HCEC 1CT (cell line): ENCODE measurements around the gene ERCC6L2.

ENCODE experiments used
- DNase-seq: peaks from one replicate; pipeline ENCODE4 v3.0.0-alpha.2; 2017

ERCC6L2 gene

GRCh38 chr9:95985440-95986055, 110.1 kb downstream of the ERCC6L2 start:
- DNase-seq, result no peak

DNA sequence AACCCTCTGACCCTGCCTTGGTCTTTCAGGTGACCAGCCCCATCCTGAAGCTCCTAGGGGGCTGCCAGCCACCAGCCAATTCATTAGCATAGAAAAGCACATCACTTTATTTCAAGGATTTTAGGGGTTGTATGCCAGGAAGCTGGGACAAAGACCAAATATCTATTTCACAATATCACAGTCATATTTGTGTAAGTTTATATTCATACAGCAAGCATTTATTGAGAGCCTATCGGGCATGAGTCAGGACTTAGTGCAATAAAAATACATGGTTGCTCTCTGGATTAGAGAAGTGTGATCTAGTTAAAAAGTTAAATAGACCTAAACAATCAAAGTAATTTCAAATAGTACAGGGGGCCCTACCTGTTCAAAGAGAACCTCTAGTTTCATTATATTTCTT, 113.8 kb downstream of the ERCC6L2 start:
- DNase-seq, result peak; percentile 77

DNA sequence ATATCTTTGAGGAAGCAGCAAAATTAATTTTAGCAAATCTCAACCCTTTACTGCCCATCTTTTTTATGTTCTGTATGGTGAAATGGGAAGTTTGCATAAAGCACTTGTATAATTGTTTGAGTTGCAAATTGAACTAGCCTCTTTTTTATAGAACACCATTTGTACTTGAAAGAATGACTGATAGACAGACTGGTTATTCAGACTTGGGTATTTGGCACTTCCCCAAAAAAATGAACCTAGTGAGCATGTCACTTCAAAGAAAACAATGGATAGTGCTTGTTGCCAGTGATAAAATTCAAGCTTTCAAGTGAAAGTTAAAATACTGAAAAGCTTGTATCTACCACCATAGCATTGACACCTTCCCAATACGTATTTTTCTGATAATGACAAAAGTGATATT, 115.8 kb downstream of the ERCC6L2 start:
- no peak for DNase-seq

GRCh38 chr9:95992536-95992935, 117.0 kb downstream of the ERCC6L2 start:
- no peak for DNase-seq

GRCh38 chr9:95993337-95993736, 117.8 kb downstream of the ERCC6L2 start:
- DNase-seq, result no peak

GRCh38 chr9:95999390-95999789, 123.9 kb downstream of the ERCC6L2 start:
- no peak for DNase-seq

DNA sequence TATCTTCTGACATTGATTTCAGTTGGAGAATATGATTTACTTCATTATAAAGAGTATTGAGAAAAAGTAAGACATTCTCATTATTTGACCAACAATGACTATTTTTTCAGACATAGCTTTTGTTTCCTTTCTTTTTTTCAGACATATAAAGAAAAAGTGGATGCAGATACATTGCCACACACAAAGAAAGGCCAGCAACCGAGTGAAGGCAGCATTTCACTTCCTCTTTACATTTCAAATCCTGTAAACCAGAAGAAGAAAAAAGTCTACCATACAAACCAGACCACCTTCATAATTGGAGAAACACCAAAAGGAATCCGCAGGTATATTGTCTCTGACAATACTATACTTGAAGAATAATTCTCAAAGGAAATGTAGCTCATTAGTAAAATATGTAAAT, 128.9 kb downstream of the ERCC6L2 start:
- no peak for DNase-seq

- DNase-seq, result no peak
Observed at GRCh38 chr9:96006296-96006879, 130.9 kb downstream of the ERCC6L2 start.

DNA sequence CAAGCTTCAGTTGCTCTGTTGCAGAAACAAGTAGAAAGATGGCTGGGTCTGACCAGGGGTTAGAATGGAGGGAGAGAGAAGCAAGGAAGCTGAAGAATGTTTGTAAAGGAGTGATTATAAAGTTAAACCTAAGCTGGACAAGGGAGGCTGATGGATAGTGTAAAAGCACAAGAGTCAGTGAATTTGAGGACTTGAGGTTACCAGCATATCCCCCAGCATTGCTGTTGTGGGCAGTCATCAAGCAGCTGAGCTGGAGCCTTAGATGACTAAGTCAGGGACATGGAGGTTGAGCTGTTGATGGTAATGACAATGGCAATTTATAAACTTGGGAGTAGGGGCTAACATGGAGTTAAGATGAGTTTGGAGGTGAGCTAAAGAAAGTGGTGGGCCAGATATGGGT, 131.5 kb downstream of the ERCC6L2 start:
- peak; percentile 62 for DNase-seq

DNA sequence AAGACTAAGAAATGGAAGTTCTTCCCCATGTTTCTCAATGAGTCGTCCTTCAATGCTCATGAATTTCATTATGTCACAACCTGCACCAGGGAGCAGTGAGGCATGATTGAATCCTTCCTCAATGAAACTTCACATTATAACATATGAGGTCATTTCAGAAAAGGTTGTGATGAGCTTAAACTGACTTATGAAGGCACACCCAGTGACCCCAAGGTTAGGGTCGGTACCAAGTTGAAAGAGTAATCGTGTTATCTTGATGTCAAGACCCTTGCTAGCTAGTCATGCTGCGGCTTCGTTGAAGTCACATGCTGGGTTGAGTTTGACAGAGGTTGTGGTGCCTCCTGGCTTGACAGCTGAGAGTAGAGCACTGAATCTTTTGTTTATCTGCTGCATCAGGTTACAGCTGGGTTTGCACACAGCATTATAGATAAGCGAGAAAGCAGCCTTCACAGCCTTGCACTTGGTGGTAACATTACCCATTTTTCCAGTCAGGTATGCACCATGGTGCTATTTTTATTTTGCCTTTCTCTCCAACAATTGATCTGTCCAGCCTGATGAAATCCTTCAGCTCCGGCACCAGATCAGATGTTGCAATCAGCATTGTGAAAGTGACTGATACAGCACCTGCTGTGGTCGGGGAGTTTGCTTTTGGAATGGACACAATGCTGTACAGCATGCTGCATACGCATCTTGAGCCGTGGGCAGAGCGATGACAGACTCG, 133.2 kb downstream of the ERCC6L2 start:
- DNase-seq, result no peak

- no peak for DNase-seq
Observed at GRCh38 chr9:96009223-96009602, 133.7 kb downstream of the ERCC6L2 start.

- DNase-seq, result no peak
Observed at GRCh38 chr9:96009690-96010472, 134.4 kb downstream of the ERCC6L2 start.

- no peak for DNase-seq
Observed at GRCh38 chr9:96014078-96014477, 138.6 kb downstream of the ERCC6L2 start.

- no peak for DNase-seq
Observed at GRCh38 chr9:96015876-96016686, 140.6 kb downstream of the ERCC6L2 start.
